ENCODE data around the gene TREH. TPM values are rescaled to one million over a fixed set of nuclear protein-coding genes. Genes with fewer than 3 reads are reported as not detected.

The TREH gene
- total RNA-seq, 1 experiment from 2014 or later: 0.15 TPM

GRCh38 chr11:118628432-118628831, 51.0 kb downstream of the TREH start:
- H3K9me2 ChIP-seq (ENCODE audit: insufficient read depth): no peaks in the 10 kb centered on the region
- H3K4me1 ChIP-seq (ENCODE audit: control insufficient read depth in 1 of 2, insufficient read depth in 2 of 2, low read length in 2 of 2): peaks cover 27 to 32% of the 10 kb centered on the region in 2 experiments

More at GRCh38 chr11:118628432-118628831, 51.0 kb downstream of the TREH start:
- Histone ChIP-seq H3K9me3 (ENCODE audit: control insufficient read depth in 1 of 2, insufficient read depth in 1 of 2, low read depth in 1 of 2, low read length in 2 of 2) (no peaks in the 10 kb centered on the region), H3K9ac (ENCODE audit: low read length) (no peak overlapping the region), H3K4me2 (ENCODE audit: low read length) (no peak overlapping the region), H4K20me1 (ENCODE audit: insufficient read depth) (no peaks in the 10 kb centered on the region), H3K36me3 (ENCODE audit: control insufficient read depth in 1 of 2, insufficient read depth in 2 of 2, low read length in 2 of 2) (peaks cover 5 to 19% of the 10 kb centered on the region in 2 experiments; a peak in 2 of 4 replicates), H3K79me2 (ENCODE audit: insufficient read depth, low read length) (no peaks in the 10 kb centered on the region), H3K27me3 (ENCODE audit: insufficient read depth, low read length) (no peaks in the 10 kb centered on the region), H3K4me3 (replicated peaks in 1 of 2; ENCODE audit: low read depth in 1 of 2, low read length in 2 of 2) (no peak overlapping the region), H2AFZ (ENCODE audit: low read depth, low read length, poor library complexity, severe bottlenecking) (no peak overlapping the region), H3K27ac (ENCODE audit: low read depth, low read length) (no peak overlapping the region)
- POLR2A ChIA-PET: no interaction called here
- TF ChIP-seq ELF1 (IDR thresholded peaks at IDR 0.05; ENCODE audit: borderline replicate concordance, low read depth): no peak
- TF ChIP-seq TCF7L2 (IDR thresholded peaks at IDR 0.05; ENCODE audit: borderline replicate concordance, extremely low read depth, insufficient read depth, insufficient read length): no peak
- TF ChIP-seq RAD21 (IDR thresholded peaks at IDR 0.05; ENCODE audit: low read depth): no peak
- TF ChIP-seq POLR2A (IDR thresholded peaks at IDR 0.05; ENCODE audit: borderline replicate concordance, extremely low read depth, insufficient read depth, insufficient read length): no peak
- no peak for TF ChIP-seq CTCF (IDR thresholded peaks at IDR 0.05 in 2 of 3, conservative IDR thresholded peaks at IDR 0.05 in 1 of 3; ENCODE audit: borderline replicate concordance in 1 of 3, insufficient read depth in 1 of 3, low read depth in 2 of 3, low read length in 2 of 3)
- TF ChIP-seq ZNF274 (IDR thresholded peaks at IDR 0.05; ENCODE audit: low read depth, low read length): no peak
- TF ChIP-seq CEBPB (IDR thresholded peaks at IDR 0.05; ENCODE audit: low read depth): no peak
- TF ChIP-seq CBX3 (IDR thresholded peaks at IDR 0.05; ENCODE audit: low read depth): no peak
- TF ChIP-seq POLR2AphosphoS5 (IDR thresholded peaks at IDR 0.05; ENCODE audit: low read depth, low read length): no peak
- no peak for TF ChIP-seq ZFX (IDR thresholded peaks at IDR 0.05)
- TF ChIP-seq ATF3 (IDR thresholded peaks at IDR 0.05): no peak
- no peak for TF ChIP-seq SIN3A (IDR thresholded peaks at IDR 0.05; ENCODE audit: low read depth)
- no peak for TF ChIP-seq SP1 (IDR thresholded peaks at IDR 0.05; ENCODE audit: low read depth)
- TF ChIP-seq ZBTB33 (IDR thresholded peaks at IDR 0.05; ENCODE audit: extremely low read depth, insufficient replicate concordance, low read length): no peak
- TF ChIP-seq YY1 (IDR thresholded peaks at IDR 0.05; ENCODE audit: extremely low read depth, insufficient replicate concordance, low read depth, low read length): no peak
- no peak for TF ChIP-seq SRF (IDR thresholded peaks at IDR 0.05; ENCODE audit: low read depth)
- no peak for TF ChIP-seq MAX (IDR thresholded peaks at IDR 0.05)
- no peak for TF ChIP-seq JUND (IDR thresholded peaks at IDR 0.05)
- TF ChIP-seq EZH2phosphoT487 (IDR thresholded peaks at IDR 0.05; ENCODE audit: borderline replicate concordance): no peak
- no TSS peak for BruUV-seq (replicated peaks)
- ATAC-seq: no peak
- RAD21 ChIA-PET (ENCODE audit: low non-redundant PET in 1 of 2, low total read pairs in 2 of 2, uncharacterized antibody in 2 of 2, unreplicated experiment in 2 of 2): no interaction called here
- CTCF ChIA-PET: no interaction called here
- DNase-seq (ENCODE audit: low read depth, low spot score): no peak
- intact Hi-C loops (cut with micrococcal nuclease): no loop called here
